ENCODE results near the gene SERF1B. TPM values are rescaled to one million over a fixed set of nuclear protein-coding genes. Genes with fewer than 3 reads are reported as not detected.
"Not testable (repeated sequence)": the region's sequence is repeated elsewhere in the genome, so short reads cannot be mapped to it uniquely, and the experiment has no call there.

The SERF1B gene
- polyA plus RNA-seq, 1 experiment = 18.2 TPM

DNA sequence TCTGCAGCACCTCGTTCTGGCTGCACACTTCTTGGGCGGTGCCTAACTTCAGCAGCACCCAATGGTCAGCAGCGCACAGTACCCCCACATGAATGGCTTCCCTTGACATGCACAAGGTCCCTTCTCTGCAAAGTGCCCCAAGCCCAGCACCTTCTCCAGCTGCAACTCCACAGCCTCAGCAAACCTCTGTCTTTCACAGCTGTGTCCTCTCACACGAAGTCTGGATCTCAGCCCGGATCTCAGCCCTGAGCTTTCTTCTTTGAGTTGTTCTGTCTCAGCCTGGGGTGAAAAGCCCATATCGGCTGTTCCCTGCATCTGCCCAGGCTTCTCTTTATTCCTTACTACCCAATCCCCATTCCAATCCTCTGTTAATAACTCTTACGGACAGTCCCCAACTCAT is 66.7 kb downstream of the SERF1B start:
- H3K27me3 ChIP-seq (ENCODE audit: control insufficient read depth, insufficient read depth, low read length); H3K4me3 ChIP-seq (ENCODE audit: low read depth, low read length); CTCF ChIA-PET; H3K27ac ChIP-seq (ENCODE audit: low read depth, low read length); POLR2A ChIA-PET; H3K9me3 ChIP-seq (ENCODE audit: control insufficient read depth, insufficient read depth, low read length); DNase-seq (ENCODE audit: low read depth, low spot score): not testable (repeated sequence)

Small RNAs within 50 kb of the gene (small RNA-seq; reads per million reads assigned to genes)
- gene CDH12P2 (ENCODE audit: insufficient read length, low read depth) = not detected

Other genes starting within 250 kb of the SERF1B start
- gene SMN2, start 24.4 kb downstream of the SERF1B start, polyA plus RNA-seq (2011; rRNA removed) = 20.3 and 23.8 TPM in 2 replicates